Testis (tissue), 3 donors: ENCODE results near the gene PDGFRB. TPM values are rescaled to one million over a fixed set of nuclear protein-coding genes. Genes with fewer than 3 reads are reported as not detected.

Source experiments
- DNase-seq: peaks from one replicate; pipeline ENCODE4 v3.0.0-alpha.2; 2019
- H3K27ac ChIP-seq, 2 donors: fragments of 200-600 bp; sonication (generic); one replicate each; pipeline ENCODE4 v1.5.1; 2019
- H3K27me3 ChIP-seq: fragments of 200-600 bp; sonication (generic); one replicate; pipeline ENCODE4 v1.5.1; 2019
- H3K36me3 ChIP-seq: fragments of 200-600 bp; sonication (generic); one replicate; pipeline ENCODE4 v1.5.1; 2017; ENCODE audit warnings: low read depth; ENCODE audit errors: missing control alignments
- H3K4me1 ChIP-seq: fragments of 200-600 bp; sonication (generic); one replicate; pipeline ENCODE4 v1.5.1; 2019
- H3K4me3 ChIP-seq, 2 donors: fragments of 200-600 bp; sonication (generic); one replicate each; pipeline ENCODE4 v1.5.1; 2017 to 2019
- H3K9me3 ChIP-seq: fragments of 200-600 bp; sonication (generic); one replicate; pipeline ENCODE4 v1.5.1; 2017
- CTCF ChIP-seq, 3 experiments: fragments of 450-650 bp in 2 of 3; fragments of 200-600 bp in 1 of 3; sonication (generic) in 1 of 3; IDR thresholded peaks; one replicate each; pipeline ENCODE4 v1.5.1; 2016 to 2019; ENCODE audit warnings: antibody characterized with exemption in 3 of 3, mild to moderate bottlenecking in 2 of 3, moderate library complexity in 1 of 3
- POLR2A ChIP-seq: fragments of 450-650 bp; IDR thresholded peaks from one replicate; pipeline ENCODE4 v1.6.1; 2017; ENCODE audit warnings: antibody characterized with exemption, mild to moderate bottlenecking, moderate library complexity
- WGBS, 2 donors: methylation state at CpG; one replicate each; pipeline ENCODE4 v1.1.5; 2018; 5-methylcytosine and 5-hydroxymethylcytosine counted together
- intact Hi-C: fragments of 100-400 bp; cut with DNase I; formaldehyde crosslinking; loops from one replicate; pipeline ENCODE4 v1.15.1; 2023; ENCODE audit warnings: low total_unique reads
- polyA plus RNA-seq: library from polyadenylated mRNA; stranded (reverse); fragments of 350-450 nt; fragmentation: Illumina TruSeq; extraction: RNeasy Lipid Tissue Mini Kit (QIAGEN cat#74804); gene quantifications from one replicate; pipeline ENCODE4 v1.2.3, GENCODE V29; 2014; ENCODE audit warnings: low read depth, low replicate concordance; ENCODE audit not compliant: insufficient read depth
- total RNA-seq, 2 donors: library from RNA; depleted of rRNA; stranded (reverse); fragments of >200 nt; gene quantifications; one replicate each; pipeline ENCODE4 v1.2.3, GENCODE V29; 2016

PDGFRB gene
- total and polyA plus RNA-seq, 3 donors from 2014 or later = 61.6 to 87.0 (median 71.2) TPM

GRCh38 chr5:150163035-150163434 lies 7.4 kb upstream of the PDGFRB start:
- WGBS, 2 donors = 69% methylated on average over 3 of the region's 3 CpGs
- no peaks in the 10 kb centered on the region for H3K9me3 ChIP-seq
- no peaks in the 10 kb centered on the region for H3K36me3 ChIP-seq
- no peak overlapping the region for H3K4me3 ChIP-seq
- no peak for DNase-seq
- H3K4me1 ChIP-seq = peaks cover 38% of the 10 kb centered on the region
- intact Hi-C loops = no loop called here
- no peaks in the 10 kb centered on the region for H3K27me3 ChIP-seq
- peak overlapping the region in 1 of 2 donors; percentile 83 for H3K27ac ChIP-seq
- TF ChIP-seq CTCF (IDR thresholded peaks at IDR 0.05) (no peak), POLR2A (no peak)

- intact Hi-C loops = no loop called here
- Histone ChIP-seq H3K27ac (peak overlapping the region in 1 of 2 donors; percentile 11), H3K36me3 (no peaks in the 10 kb centered on the region), H3K9me3 (no peaks in the 10 kb centered on the region), H3K4me1 (peaks cover 39% of the 10 kb centered on the region), H3K27me3 (no peaks in the 10 kb centered on the region), H3K4me3 (no peak overlapping the region)
- 96 to 100% methylated on average over 2 to 3 of the region's 3 CpGs for WGBS, 2 donors
- DNase-seq = no peak
- TF ChIP-seq POLR2A = no peak
- no peak for TF ChIP-seq CTCF (IDR thresholded peaks at IDR 0.05)
Measured at GRCh38 chr5:150162142-150162513, 6.5 kb upstream of the PDGFRB start.

GRCh38 chr5:150161242-150162141 lies 5.8 kb upstream of the PDGFRB start:
- Histone ChIP-seq H3K27me3 (no peaks in the 10 kb centered on the region), H3K4me3 (no peak overlapping the region), H3K4me1 (peaks cover 43% of the 10 kb centered on the region), H3K27ac (peak overlapping the region in 1 of 2 donors; percentile 81), H3K36me3 (no peaks in the 10 kb centered on the region), H3K9me3 (no peaks in the 10 kb centered on the region)
- DNase-seq = peak; percentile 82
- TF ChIP-seq POLR2A (no peak), CTCF (IDR thresholded peaks at IDR 0.05) (peak; percentile 89 to 93 (median 90))
- intact Hi-C loops = loop anchor here (2.0 kb wide), 1 partner anchor 51 kb away; no protein-coding TSS in a partner anchor
- 47 to 49% methylated on average over 14 of the region's 14 CpGs for WGBS, 2 donors

GRCh38 chr5:150160448-150161081 lies 4.9 kb upstream of the PDGFRB start:
- H3K4me1 ChIP-seq = peaks cover 49% of the 10 kb centered on the region
- no peak overlapping the region for H3K4me3 ChIP-seq
- no peaks in the 10 kb centered on the region for H3K36me3 ChIP-seq
- TF ChIP-seq CTCF (IDR thresholded peaks at IDR 0.05) (no peak), POLR2A (no peak)
- H3K9me3 ChIP-seq = no peaks in the 10 kb centered on the region
- 53 to 61% methylated on average over 3 to 5 of the region's 5 CpGs for WGBS, 2 donors
- peak overlapping the region; percentile 64 to 81 for H3K27ac ChIP-seq
- DNase-seq = no peak
- intact Hi-C loops = loop anchor here (2.0 kb wide), 1 partner anchor 52 kb away; no protein-coding TSS in a partner anchor
- no peaks in the 10 kb centered on the region for H3K27me3 ChIP-seq
